ENCODE results near the gene BAIAP2L2.

- TF ChIP-seq, protein P1, sequence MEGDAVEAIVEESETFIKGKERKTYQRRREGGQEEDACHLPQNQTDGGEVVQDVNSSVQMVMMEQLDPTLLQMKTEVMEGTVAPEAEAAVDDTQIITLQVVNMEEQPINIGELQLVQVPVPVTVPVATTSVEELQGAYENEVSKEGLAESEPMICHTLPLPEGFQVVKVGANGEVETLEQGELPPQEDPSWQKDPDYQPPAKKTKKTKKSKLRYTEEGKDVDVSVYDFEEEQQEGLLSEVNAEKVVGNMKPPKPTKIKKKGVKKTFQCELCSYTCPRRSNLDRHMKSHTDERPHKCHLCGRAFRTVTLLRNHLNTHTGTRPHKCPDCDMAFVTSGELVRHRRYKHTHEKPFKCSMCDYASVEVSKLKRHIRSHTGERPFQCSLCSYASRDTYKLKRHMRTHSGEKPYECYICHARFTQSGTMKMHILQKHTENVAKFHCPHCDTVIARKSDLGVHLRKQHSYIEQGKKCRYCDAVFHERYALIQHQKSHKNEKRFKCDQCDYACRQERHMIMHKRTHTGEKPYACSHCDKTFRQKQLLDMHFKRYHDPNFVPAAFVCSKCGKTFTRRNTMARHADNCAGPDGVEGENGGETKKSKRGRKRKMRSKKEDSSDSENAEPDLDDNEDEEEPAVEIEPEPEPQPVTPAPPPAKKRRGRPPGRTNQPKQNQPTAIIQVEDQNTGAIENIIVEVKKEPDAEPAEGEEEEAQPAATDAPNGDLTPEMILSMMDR (IDR thresholded peaks at IDR 0.05), result no peak
- no peak for TF ChIP-seq EZH2 (IDR thresholded peaks at IDR 0.05; ENCODE audit: borderline replicate concordance, insufficient read depth, low read depth, low read length, poor library complexity, severe bottlenecking)
These were observed 21.0 kb downstream of the BAIAP2L2 start for GRCh38 chr22:38089474-38089851.

All from B cell (primary cell).